GM12872 (cell line): ENCODE measurements around the gene WDR33.

Source experiments
- CTCF ChIP-seq: IDR thresholded peaks from 3 replicates; pipeline ENCODE4 v1.5.1; 2011; ENCODE audit warnings: low read depth, mild to moderate bottlenecking, low read length, moderate library complexity; ENCODE audit not compliant: insufficient read depth

The WDR33 gene

GRCh38 chr2:127683757-127684156, 127.2 kb downstream of the WDR33 start:
- TF ChIP-seq CTCF: no peak

- no peak for TF ChIP-seq CTCF
Measured at GRCh38 chr2:127683056-127683455, 127.9 kb downstream of the WDR33 start.

- no peak for TF ChIP-seq CTCF
Measured at GRCh38 chr2:127681976-127682857, 128.8 kb downstream of the WDR33 start.

- no peak for TF ChIP-seq CTCF
Measured at GRCh38 chr2:127681288-127681804, 129.6 kb downstream of the WDR33 start.

- TF ChIP-seq CTCF: no peak
Measured at GRCh38 chr2:127680706-127681287, 130.2 kb downstream of the WDR33 start.

GRCh38 chr2:127679680-127680361, 131.2 kb downstream of the WDR33 start:
- no peak for TF ChIP-seq CTCF

- no peak for TF ChIP-seq CTCF
Measured at GRCh38 chr2:127678991-127679390, 132.0 kb downstream of the WDR33 start.
